NCI-H345 (cell line): ENCODE results near the gene CSNK2A1.
A peak's percentile ranks its signal among the peaks of the same experiment; 100 is the strongest.

Source experiments
- DNase-seq: peaks from one replicate; lab custom pipeline; 2025; lab: John Stamatoyannopoulos, UW

CSNK2A1 gene

GRCh38 chr20:430091-430999 lies 113.2 kb downstream of the CSNK2A1 start:
- no peak for DNase-seq

DNA sequence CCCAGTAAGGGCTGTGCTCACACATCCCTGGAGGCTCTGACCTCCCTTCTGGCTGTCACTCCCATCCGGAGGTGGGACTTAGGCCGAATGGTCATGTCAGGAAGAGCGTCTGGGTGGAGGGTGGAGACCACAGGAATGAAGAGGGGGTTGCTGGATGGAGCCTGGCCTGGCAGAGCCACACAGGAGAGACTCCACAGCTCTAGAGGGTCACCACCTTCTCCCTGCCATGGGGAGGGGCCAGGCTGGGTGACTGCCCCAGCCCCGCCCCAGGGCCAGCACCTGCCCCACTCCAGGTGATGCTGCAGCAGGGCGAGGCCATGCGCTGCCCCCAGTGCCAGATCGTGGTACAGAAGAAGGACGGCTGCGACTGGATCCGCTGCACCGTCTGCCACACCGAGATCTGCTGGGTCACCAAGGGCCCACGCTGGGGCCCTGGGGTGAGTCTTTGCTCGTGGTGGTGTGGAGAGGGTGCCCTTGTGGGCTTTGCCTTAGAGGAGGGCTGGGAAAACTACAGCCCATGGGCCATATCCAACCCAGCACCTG lies 114.9 kb downstream of the CSNK2A1 start:
- peak; percentile 12 for DNase-seq

DNA sequence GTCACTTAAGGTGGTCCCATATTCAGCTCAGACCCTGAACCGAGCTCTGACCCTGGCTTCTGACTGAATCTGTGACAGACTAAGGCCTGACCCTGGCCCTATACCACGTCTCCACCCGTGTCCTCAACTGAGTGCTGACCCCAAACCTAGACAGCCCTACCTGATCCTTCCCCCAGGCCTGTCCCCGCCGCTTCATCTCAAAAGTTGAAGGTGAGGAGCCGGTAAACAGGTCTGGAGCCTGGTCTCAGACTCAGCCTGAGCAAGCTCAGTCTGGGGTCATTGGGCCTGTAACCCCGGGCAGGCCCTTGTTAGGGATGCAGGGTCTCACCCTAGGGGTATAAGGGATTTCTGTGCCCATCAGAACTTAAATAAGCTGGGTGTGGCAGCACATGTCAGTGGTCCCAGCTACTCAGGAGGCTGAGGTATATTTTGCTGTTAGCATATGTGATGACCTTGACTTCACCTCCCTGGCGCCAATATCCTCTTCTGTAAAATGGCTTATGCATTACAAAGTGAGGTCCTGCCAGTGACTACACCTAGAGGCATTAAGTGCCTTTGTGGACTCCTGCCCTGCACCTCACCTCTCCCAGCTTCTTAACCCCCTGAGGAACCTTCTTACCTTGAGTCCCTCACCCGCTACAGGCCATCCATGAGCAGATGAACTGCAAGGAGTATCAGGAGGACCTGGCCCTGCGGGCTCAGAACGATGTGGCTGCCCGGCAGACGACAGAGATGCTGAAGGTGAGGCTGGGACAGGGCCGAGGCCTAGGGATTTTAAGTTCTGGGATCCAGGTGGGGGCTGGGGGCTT lies 115.5 kb downstream of the CSNK2A1 start:
- no peak for DNase-seq

GRCh38 chr20:427401-427800 lies 116.2 kb downstream of the CSNK2A1 start:
- DNase-seq = no peak

DNA sequence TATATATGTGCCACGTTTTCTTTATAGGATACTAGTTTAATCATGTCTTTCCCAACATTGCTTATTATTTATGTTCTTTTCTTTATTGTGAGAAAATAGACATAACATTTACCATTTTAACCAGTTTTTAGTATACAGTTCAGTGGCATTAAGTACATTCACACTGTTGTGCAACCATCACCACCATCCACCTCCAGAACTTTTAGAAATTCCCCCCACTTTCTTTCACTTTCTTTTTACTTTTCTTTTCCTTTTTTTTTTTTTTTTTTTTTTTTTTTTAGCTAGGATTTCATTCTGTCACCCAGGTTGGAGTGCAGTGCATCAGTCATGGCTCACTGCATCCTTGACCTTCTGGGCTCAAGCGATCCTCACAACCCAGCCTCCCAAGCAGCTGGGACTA lies 117.0 kb downstream of the CSNK2A1 start:
- DNase-seq = no peak
